ENCODE data around the gene TPGS2. TPM values are rescaled to one million over a fixed set of nuclear protein-coding genes. Genes with fewer than 3 reads are reported as not detected.

Gene TPGS2
- total RNA-seq, 1 donor, result 98.0 TPM

GRCh38 chr18:36783792-36784191 lies 45.0 kb downstream of the TPGS2 start:
- no peak overlapping the region for H3K4me3 ChIP-seq (ENCODE audit: low read depth, low read length)
- no peak for TF ChIP-seq CTCF (IDR thresholded peaks at IDR 0.05; ENCODE audit: insufficient read depth, low read depth, low read length)
- DNase-seq (ENCODE audit: low read depth), result no peak

GRCh38 chr18:36782710-36783109 lies 46.1 kb downstream of the TPGS2 start:
- H3K4me3 ChIP-seq (ENCODE audit: low read depth, low read length), result no peak overlapping the region
- TF ChIP-seq CTCF (IDR thresholded peaks at IDR 0.05; ENCODE audit: insufficient read depth, low read depth, low read length), result no peak
- DNase-seq (ENCODE audit: low read depth), result no peak

GRCh38 chr18:36780748-36781147 lies 48.1 kb downstream of the TPGS2 start:
- DNase-seq (ENCODE audit: low read depth), result peak; percentile 39
- H3K4me3 ChIP-seq (ENCODE audit: low read depth, low read length), result no peak overlapping the region
- TF ChIP-seq CTCF (IDR thresholded peaks at IDR 0.05; ENCODE audit: insufficient read depth, low read depth, low read length), result no peak

GRCh38 chr18:36777566-36777965 lies 51.2 kb downstream of the TPGS2 start:
- no peak for TF ChIP-seq CTCF (IDR thresholded peaks at IDR 0.05; ENCODE audit: insufficient read depth, low read depth, low read length)
- no peak overlapping the region for H3K4me3 ChIP-seq (ENCODE audit: low read depth, low read length)
- DNase-seq (ENCODE audit: low read depth), result no peak

- no peak for DNase-seq (ENCODE audit: low read depth)
- no peak overlapping the region for H3K4me3 ChIP-seq (ENCODE audit: low read depth, low read length)
- TF ChIP-seq CTCF (IDR thresholded peaks at IDR 0.05; ENCODE audit: insufficient read depth, low read depth, low read length), result no peak
Observed at GRCh38 chr18:36776650-36777049, 52.2 kb downstream of the TPGS2 start.

- H3K4me3 ChIP-seq (ENCODE audit: low read depth, low read length), result no peak overlapping the region
- no peak for DNase-seq (ENCODE audit: low read depth)
- TF ChIP-seq CTCF (IDR thresholded peaks at IDR 0.05; ENCODE audit: insufficient read depth, low read depth, low read length), result no peak
Observed at GRCh38 chr18:36775396-36775795, 53.4 kb downstream of the TPGS2 start.

GRCh38 chr18:36772241-36772723 lies 56.5 kb downstream of the TPGS2 start:
- H3K4me3 ChIP-seq (ENCODE audit: low read depth, low read length), result no peak overlapping the region
- DNase-seq (ENCODE audit: low read depth), result peak; percentile 66
- TF ChIP-seq CTCF (IDR thresholded peaks at IDR 0.05; ENCODE audit: insufficient read depth, low read depth, low read length), result no peak
